ENCODE results near the gene CGREF1. TPM values are rescaled to one million over a fixed set of nuclear protein-coding genes. Genes with fewer than 3 reads are reported as not detected.

Gene CGREF1
- total RNA-seq, 1 experiment from 2014 or later, result 3.7 TPM

GRCh38 chr2:27074738-27075565 lies 44.0 kb downstream of the CGREF1 start:
- peaks cover 10% of the 10 kb centered on the region for H3K4me1 Mint-ChIP-seq (ENCODE audit: low read depth, unreplicated experiment)

GRCh38 chr2:27073782-27074181 lies 45.1 kb downstream of the CGREF1 start:
- Mint-ChIP-seq H3K4me1 (ENCODE audit: low read depth, unreplicated experiment) (peaks cover 20% of the 10 kb centered on the region), H3K9me3 (ENCODE audit: low read depth, unreplicated experiment) (no peaks in the 10 kb centered on the region), H3K36me3 (ENCODE audit: insufficient read depth, unreplicated experiment) (peaks cover 31% of the 10 kb centered on the region), H3K4me3 (ENCODE audit: low read depth, unreplicated experiment) (no peak overlapping the region), H3K27ac (ENCODE audit: unreplicated experiment) (no peak overlapping the region), H3K27me3 (ENCODE audit: unreplicated experiment) (peaks cover 56% of the 10 kb centered on the region)
- DNase-seq, result no peak
- TF ChIP-seq CTCF (IDR thresholded peaks at IDR 0.05; ENCODE audit: unreplicated experiment), result no peak
- CTCF ChIA-PET, result interaction anchor here (0.6 kb wide), 1 partner anchor 119 kb away, joined by 3 read pairs; no protein-coding TSS in a partner anchor
- no TSS peak for BruUV-seq (replicated peaks)
- intact Hi-C loops (cut with micrococcal nuclease; ENCODE audit: unreplicated experiment), result no loop called here

More at GRCh38 chr2:27074738-27075565, 44.0 kb downstream of the CGREF1 start:
- no TSS peak for BruUV-seq (replicated peaks)
- no peak for TF ChIP-seq CTCF (IDR thresholded peaks at IDR 0.05; ENCODE audit: unreplicated experiment)
- Mint-ChIP-seq H3K27me3 (ENCODE audit: unreplicated experiment) (peaks cover 60% of the 10 kb centered on the region), H3K4me3 (ENCODE audit: low read depth, unreplicated experiment) (no peak overlapping the region), H3K27ac (ENCODE audit: unreplicated experiment) (no peak overlapping the region), H3K36me3 (ENCODE audit: insufficient read depth, unreplicated experiment) (peaks cover 20% of the 10 kb centered on the region), H3K9me3 (ENCODE audit: low read depth, unreplicated experiment) (no peaks in the 10 kb centered on the region)
- intact Hi-C loops (cut with micrococcal nuclease; ENCODE audit: unreplicated experiment), result no loop called here
- DNase-seq, result no peak
- CTCF ChIA-PET, result no interaction called here

- no TSS peak for BruUV-seq (replicated peaks)
- Mint-ChIP-seq H3K27ac (ENCODE audit: unreplicated experiment) (no peak overlapping the region), H3K9me3 (ENCODE audit: low read depth, unreplicated experiment) (no peaks in the 10 kb centered on the region), H3K4me3 (ENCODE audit: low read depth, unreplicated experiment) (peak overlapping the region; percentile 85), H3K36me3 (ENCODE audit: insufficient read depth, unreplicated experiment) (peaks cover 35% of the 10 kb centered on the region), H3K4me1 (ENCODE audit: low read depth, unreplicated experiment) (peaks cover 20% of the 10 kb centered on the region), H3K27me3 (ENCODE audit: unreplicated experiment) (peaks cover 47% of the 10 kb centered on the region)
- CTCF ChIA-PET, result interaction anchor here (0.8 kb wide), 1 partner anchor 8 kb away, joined by 3 read pairs; no protein-coding TSS in a partner anchor
- no peak for DNase-seq
- intact Hi-C loops (cut with micrococcal nuclease; ENCODE audit: unreplicated experiment), result no loop called here
- TF ChIP-seq CTCF (IDR thresholded peaks at IDR 0.05; ENCODE audit: unreplicated experiment), result no peak
These were observed 46.0 kb downstream of the CGREF1 start for GRCh38 chr2:27072920-27073319.

GRCh38 chr2:27071990-27072830 lies 46.7 kb downstream of the CGREF1 start:
- BruUV-seq (replicated peaks), result no TSS peak
- Mint-ChIP-seq H3K27ac (ENCODE audit: unreplicated experiment) (no peak overlapping the region), H3K9me3 (ENCODE audit: low read depth, unreplicated experiment) (no peaks in the 10 kb centered on the region), H3K36me3 (ENCODE audit: insufficient read depth, unreplicated experiment) (peaks cover 40% of the 10 kb centered on the region), H3K4me1 (ENCODE audit: low read depth, unreplicated experiment) (peaks cover 20% of the 10 kb centered on the region), H3K27me3 (ENCODE audit: unreplicated experiment) (peaks cover 40% of the 10 kb centered on the region), H3K4me3 (ENCODE audit: low read depth, unreplicated experiment) (peak overlapping the region; percentile 85)
- intact Hi-C loops (cut with micrococcal nuclease; ENCODE audit: unreplicated experiment), result no loop called here
- CTCF ChIA-PET, result interaction anchor here (0.8 to 1.5 kb wide), 5 partner anchors 9 to 226 kb away, joined by 3 to 7 read pairs (median 4); partner anchors contain the start of gene AGBL5
- TF ChIP-seq CTCF (IDR thresholded peaks at IDR 0.05; ENCODE audit: unreplicated experiment), result no peak
- DNase-seq, result no peak

All from Calu3 (cell line).